Measurements from ENCODE around the gene CYTH1. TPM values are rescaled to one million over a fixed set of nuclear protein-coding genes. Genes with fewer than 3 reads are reported as not detected.

The CYTH1 gene
- total RNA-seq, 2 experiments from 2014 or later = 73.0 to 148 TPM

GRCh38 chr17:78682363-78682762 lies 99.7 kb downstream of the CYTH1 start:
- intact Hi-C loops (cut with micrococcal nuclease; ENCODE audit: unreplicated experiment) = no loop called here
- H3K4me3 ChIP-seq (ENCODE audit: low read depth, low read length, poor library complexity, severe bottlenecking) = no peak overlapping the region
- H4K20me1 ChIP-seq (ENCODE audit: insufficient read depth, low read length) = no peaks in the 10 kb centered on the region
- H3K4me2 ChIP-seq (ENCODE audit: low read length) = no peak overlapping the region
- no TSS peak for BruUV-seq (replicated peaks)
- H3K79me2 ChIP-seq (ENCODE audit: insufficient read depth, low read depth, low read length) = no peaks in the 10 kb centered on the region
- POLR2A ChIA-PET = no interaction called here
- no peak overlapping the region for H2AFZ ChIP-seq (ENCODE audit: low read length)
- no peaks in the 10 kb centered on the region for H3K9me2 ChIP-seq (ENCODE audit: insufficient read depth, low read length)
- CTCF ChIA-PET (ENCODE audit: unreplicated experiment) = no interaction called here
- no peak for DNase-seq (ENCODE audit: low spot score)
- H3K27ac ChIP-seq (ENCODE audit: low read depth, low read length, poor library complexity, severe bottlenecking) = no peak overlapping the region
- peaks cover 79% of the 10 kb centered on the region for H3K36me3 ChIP-seq (ENCODE audit: insufficient read depth, low read length)
- TF ChIP-seq EZH2phosphoT487 (IDR thresholded peaks at IDR 0.05; ENCODE audit: borderline replicate concordance, low read depth, low read length) = no peak
- TF ChIP-seq CTCF (conservative IDR thresholded peaks at IDR 0.05; ENCODE audit: low read length) = no peak
- no peaks in the 10 kb centered on the region for H3K9me3 ChIP-seq (ENCODE audit: low read length)
- H3K4me1 ChIP-seq (ENCODE audit: insufficient read depth, low read length, poor library complexity, severe bottlenecking) = peaks cover 16% of the 10 kb centered on the region

- Histone ChIP-seq H4K20me1 (ENCODE audit: insufficient read depth, low read length) (no peaks in the 10 kb centered on the region), H2AFZ (ENCODE audit: low read length) (no peak overlapping the region), H3K27ac (ENCODE audit: low read depth, low read length, poor library complexity, severe bottlenecking) (no peak overlapping the region), H3K4me2 (ENCODE audit: low read length) (no peak overlapping the region), H3K9me2 (ENCODE audit: insufficient read depth, low read length) (no peaks in the 10 kb centered on the region), H3K4me3 (ENCODE audit: low read depth, low read length, poor library complexity, severe bottlenecking) (no peak overlapping the region), H3K36me3 (ENCODE audit: insufficient read depth, low read length) (peaks cover 85% of the 10 kb centered on the region), H3K4me1 (ENCODE audit: insufficient read depth, low read length, poor library complexity, severe bottlenecking) (peaks cover 14% of the 10 kb centered on the region), H3K9me3 (ENCODE audit: low read length) (no peaks in the 10 kb centered on the region), H3K79me2 (ENCODE audit: insufficient read depth, low read depth, low read length) (no peaks in the 10 kb centered on the region)
- intact Hi-C loops (cut with micrococcal nuclease; ENCODE audit: unreplicated experiment) = no loop called here
- TF ChIP-seq CTCF (conservative IDR thresholded peaks at IDR 0.05; ENCODE audit: low read length) (no peak), EZH2phosphoT487 (IDR thresholded peaks at IDR 0.05; ENCODE audit: borderline replicate concordance, low read depth, low read length) (no peak)
- ChIA-PET CTCF (ENCODE audit: unreplicated experiment) (no interaction called here), POLR2A (no interaction called here)
- no TSS peak for BruUV-seq (replicated peaks)
- no peak for DNase-seq (ENCODE audit: low spot score)
These were observed 101.6 kb downstream of the CYTH1 start for GRCh38 chr17:78680436-78680835.

- no peak overlapping the region for H3K4me3 ChIP-seq (ENCODE audit: low read depth, low read length, poor library complexity, severe bottlenecking)
- H3K9me3 ChIP-seq (ENCODE audit: low read length) = no peaks in the 10 kb centered on the region
- H3K36me3 ChIP-seq (ENCODE audit: insufficient read depth, low read length) = peaks cover 86% of the 10 kb centered on the region
- H3K79me2 ChIP-seq (ENCODE audit: insufficient read depth, low read depth, low read length) = no peaks in the 10 kb centered on the region
- H2AFZ ChIP-seq (ENCODE audit: low read length) = no peak overlapping the region
- BruUV-seq (replicated peaks) = no TSS peak
- TF ChIP-seq EZH2phosphoT487 (IDR thresholded peaks at IDR 0.05; ENCODE audit: borderline replicate concordance, low read depth, low read length) (no peak), CTCF (conservative IDR thresholded peaks at IDR 0.05; ENCODE audit: low read length) (no peak)
- no peaks in the 10 kb centered on the region for H4K20me1 ChIP-seq (ENCODE audit: insufficient read depth, low read length)
- no peak for DNase-seq (ENCODE audit: low spot score)
- CTCF ChIA-PET (ENCODE audit: unreplicated experiment) = no interaction called here
- intact Hi-C loops (cut with micrococcal nuclease; ENCODE audit: unreplicated experiment) = no loop called here
- no peak overlapping the region for H3K27ac ChIP-seq (ENCODE audit: low read depth, low read length, poor library complexity, severe bottlenecking)
- peaks cover 7% of the 10 kb centered on the region for H3K4me1 ChIP-seq (ENCODE audit: insufficient read depth, low read length, poor library complexity, severe bottlenecking)
- no peaks in the 10 kb centered on the region for H3K9me2 ChIP-seq (ENCODE audit: insufficient read depth, low read length)
- H3K4me2 ChIP-seq (ENCODE audit: low read length) = no peak overlapping the region
- POLR2A ChIA-PET = no interaction called here
These were observed 102.3 kb downstream of the CYTH1 start for GRCh38 chr17:78679495-78680395.

Data from OCI-LY7 (cell line).